Neural cell (in vitro differentiated cells): ENCODE measurements around the gene NKD1. TPM values are rescaled to one million over a fixed set of nuclear protein-coding genes. Genes with fewer than 3 reads are reported as not detected.
A peak's percentile ranks its signal among the peaks of the same experiment; 100 is the strongest.

Source experiments
- H2AFZ ChIP-seq: fragments of 200-600, 300-800 bp; sonication (generic), shearing (Covaris generic); 2 replicates; pipeline ENCODE4 v1.6.0; 2014; ENCODE audit warnings: low read depth, mild to moderate bottlenecking, antibody characterized with exemption, low read length, moderate library complexity
- H3F3A ChIP-seq: fragments of 200-600 bp; shearing (Covaris generic); 2 replicates; pipeline ENCODE4 v1.6.1; 2016; ENCODE audit warnings: mild to moderate bottlenecking, moderate library complexity, mixed read lengths, antibody characterized with exemption, low read length; ENCODE audit not compliant: insufficient read depth, poor library complexity, severe bottlenecking
- H3K27ac ChIP-seq: fragments of 200-600, 300-800 bp; sonication (generic), shearing (Covaris generic); 2 replicates; pipeline ENCODE4 v1.5.1; 2014; ENCODE audit warnings: mild to moderate bottlenecking, low read length, moderate library complexity
- H3K27me3 ChIP-seq: fragments of 300-800, 200-600 bp; sonication (generic), shearing (Covaris generic); 2 replicates; pipeline ENCODE4 v1.6.0; 2014; ENCODE audit warnings: mild to moderate bottlenecking, low read depth, low read length, moderate library complexity; ENCODE audit not compliant: insufficient read depth
- H3K36me3 ChIP-seq: fragments of 300-800, 200-600 bp; sonication (generic), shearing (Covaris generic); 2 replicates; pipeline ENCODE4 v1.5.1; 2014; ENCODE audit warnings: mild to moderate bottlenecking, antibody characterized with exemption, low read length, moderate library complexity; ENCODE audit not compliant: insufficient read depth
- H3K4me2 ChIP-seq: fragments of 300-800, 200-600 bp; sonication (generic), shearing (Covaris generic); 2 replicates; pipeline ENCODE4 v1.6.0; 2014; ENCODE audit warnings: mild to moderate bottlenecking, low read length
- H3K4me3 ChIP-seq: fragments of 300-800, 200-600 bp; sonication (generic), shearing (Covaris generic); 2 replicates; pipeline ENCODE4 v1.5.1; 2014; ENCODE audit warnings: mild to moderate bottlenecking, low read length, moderate library complexity
- H3K79me2 ChIP-seq: fragments of 200-600 bp; shearing (Covaris generic); replicated peaks from 2 replicates; pipeline ENCODE4 v1.6.0; 2014; ENCODE audit warnings: mild to moderate bottlenecking, low read length, moderate library complexity; ENCODE audit not compliant: insufficient read depth
- H3K9ac ChIP-seq: fragments of 300-800, 200-600 bp; sonication (generic), shearing (Covaris generic); 2 replicates; pipeline ENCODE4 v1.6.1; 2016; ENCODE audit warnings: mild to moderate bottlenecking, low read length, mixed read lengths
- H3K9me2 ChIP-seq: fragments of 200-600 bp; shearing (Covaris generic); 2 replicates; pipeline ENCODE4 v1.6.1; 2016; ENCODE audit warnings: mild to moderate bottlenecking, low read length, mixed read lengths; ENCODE audit not compliant: insufficient read depth
- H3K9me3 ChIP-seq: fragments of 200-600, 300-800 bp; sonication (generic), shearing (Covaris generic); 2 replicates; pipeline ENCODE4 v1.6.1; 2016; ENCODE audit warnings: mild to moderate bottlenecking, mixed run types, low read length, moderate library complexity, mixed read lengths
- H4K20me1 ChIP-seq: fragments of 200-600 bp; shearing (Covaris generic); 2 replicates; pipeline ENCODE4 v1.6.1; 2016; ENCODE audit warnings: mild to moderate bottlenecking, mixed run types; ENCODE audit not compliant: insufficient read depth
- CTCF ChIP-seq: fragments of 450-650 bp; IDR thresholded peaks from 2 replicates; pipeline ENCODE4 v1.5.1; 2014; ENCODE audit warnings: antibody characterized with exemption, mild to moderate bottlenecking, moderate library complexity; ENCODE audit not compliant: poor library complexity, severe bottlenecking
- EP300 ChIP-seq: fragments of 450-650 bp; conservative IDR thresholded peaks from 2 replicates; pipeline ENCODE4 v1.6.1; 2014; ENCODE audit warnings: antibody characterized with exemption, mild to moderate bottlenecking, moderate library complexity; ENCODE audit not compliant: poor library complexity, severe bottlenecking
- EZH2 ChIP-seq: fragments of 200-600, 300-800 bp; shearing (Covaris generic), sonication (generic); IDR thresholded peaks from 2 replicates; pipeline ENCODE4 v1.6.1; 2014; ENCODE audit warnings: antibody characterized with exemption, low read length, borderline replicate concordance, mild to moderate bottlenecking; ENCODE audit not compliant: insufficient read depth, poor library complexity, severe bottlenecking
- MXI1 ChIP-seq: fragments of 450-650 bp; conservative IDR thresholded peaks from 2 replicates; pipeline ENCODE4 v1.6.1; 2014; ENCODE audit warnings: antibody characterized with exemption, mild to moderate bottlenecking; ENCODE audit not compliant: poor library complexity, severe bottlenecking
- POLR2AphosphoS5 ChIP-seq: IDR thresholded peaks from 2 replicates; pipeline ENCODE4 v1.6.1; 2012
- RAD21 ChIP-seq: fragments of 450-650 bp; conservative IDR thresholded peaks from 2 replicates; pipeline ENCODE4 v1.6.1; 2014; ENCODE audit warnings: antibody characterized with exemption, mild to moderate bottlenecking, moderate library complexity
- REST ChIP-seq: IDR thresholded peaks from 2 replicates; pipeline ENCODE4 v1.6.1; 2012; ENCODE audit warnings: borderline replicate concordance
- SMC3 ChIP-seq: fragments of 450-650 bp; conservative IDR thresholded peaks from 2 replicates; pipeline ENCODE4 v1.6.1; 2014; ENCODE audit warnings: antibody characterized with exemption, mild to moderate bottlenecking, moderate library complexity; ENCODE audit not compliant: poor library complexity
- TAF1 ChIP-seq: IDR thresholded peaks from 2 replicates; pipeline ENCODE4 v1.6.1; 2012; ENCODE audit warnings: low read depth
- polyA plus RNA-seq: library from polyadenylated mRNA; depleted of rRNA; stranded (reverse); fragments of >200 nt; gene quantifications from 2 replicates; pipeline ENCODE4 v1.2.3, GENCODE V29; 2014

Gene NKD1
- polyA plus RNA-seq, 1 donor from 2014 or later: 1.1 TPM

GRCh38 chr16:50637716-50638602, 89.8 kb downstream of the NKD1 start:
- Histone ChIP-seq H3K4me3 (peak overlapping the region; percentile 25), H3K27ac (peak overlapping the region; percentile 58), H3K4me2 (peak overlapping the region; percentile 25), H3K9ac (peak overlapping the region; percentile 38), H2AFZ (no peak overlapping the region), H3K36me3 (no peaks in the 10 kb centered on the region), H3K9me2 (no peaks in the 10 kb centered on the region), H3K9me3 (no peaks in the 10 kb centered on the region), H3F3A (no peaks in the 10 kb centered on the region), H3K27me3 (no peaks in the 10 kb centered on the region), H4K20me1 (no peaks in the 10 kb centered on the region), H3K79me2 (no peaks in the 10 kb centered on the region)
- TF ChIP-seq SMC3: no peak
- no peak for TF ChIP-seq EZH2
- no peak for TF ChIP-seq CTCF
- peak; percentile 40 for TF ChIP-seq TAF1
- TF ChIP-seq POLR2AphosphoS5: peak; percentile 37
- peak; percentile 89 for TF ChIP-seq EP300
- TF ChIP-seq RAD21: no peak

GRCh38 chr16:50638816-50639670, 90.8 kb downstream of the NKD1 start:
- no peaks in the 10 kb centered on the region for H3K9me3 ChIP-seq
- no peak overlapping the region for H3K4me2 ChIP-seq
- H3K9ac ChIP-seq: no peak overlapping the region
- H3K9me2 ChIP-seq: no peaks in the 10 kb centered on the region
- no peaks in the 10 kb centered on the region for H4K20me1 ChIP-seq
- H3K27ac ChIP-seq: no peak overlapping the region
- H3F3A ChIP-seq: no peaks in the 10 kb centered on the region
- no peak overlapping the region for H3K4me3 ChIP-seq
- H3K79me2 ChIP-seq: no peaks in the 10 kb centered on the region
- no peaks in the 10 kb centered on the region for H3K27me3 ChIP-seq
- H2AFZ ChIP-seq: no peak overlapping the region
- no peak for TF ChIP-seq REST
- no peak for TF ChIP-seq RAD21
- TF ChIP-seq TAF1: no peak
- TF ChIP-seq CTCF: no peak
- TF ChIP-seq MXI1: no peak
- TF ChIP-seq EP300: no peak
- no peak for TF ChIP-seq SMC3
- no peak for TF ChIP-seq EZH2
- no peak for TF ChIP-seq POLR2AphosphoS5
- H3K36me3 ChIP-seq: no peaks in the 10 kb centered on the region
